Psoas muscle (tissue), 8 donors: ENCODE measurements around the gene IQGAP2. TPM values are rescaled to one million over a fixed set of nuclear protein-coding genes. Genes with fewer than 3 reads are reported as not detected.

Source experiments
- ATAC-seq, 4 donors: fragments of 200-7000 bp; cut with Tn5 transposase; one replicate each; pipeline ENCODE4 v1.9.1; 2020; ENCODE audit warnings: moderate library complexity in 3 of 4, mild to moderate bottlenecking in 2 of 4
- DNase-seq, 2 donors: peaks; one replicate each; pipeline ENCODE4 v3.0.0-alpha.2; 2020
- H3K27ac ChIP-seq: fragments of 200-600 bp; one replicate; pipeline ENCODE4 v1.8.0; 2022
- H3K27me3 ChIP-seq, 3 donors: fragments of 200-600 bp in 1 of 3; one replicate each; pipeline versions ENCODE4 v1.6.1 to v1.8.0; 2013 to 2022; ENCODE audit warnings: low read length in 2 of 3, mild to moderate bottlenecking in 2 of 3, moderate library complexity in 1 of 3; ENCODE audit not compliant: insufficient read depth in 3 of 3
- H3K36me3 ChIP-seq, 2 donors: fragments of 200-600 bp in 1 of 2; one replicate each; pipeline versions ENCODE4 v1.6.1 to v1.8.0; 2013 to 2022; ENCODE audit warnings: low read depth in 1 of 2, mild to moderate bottlenecking in 1 of 2, moderate library complexity in 1 of 2; ENCODE audit not compliant: insufficient read depth in 1 of 2
- H3K4me1 ChIP-seq: fragments of 200-600 bp; one replicate; pipeline ENCODE4 v1.8.0; 2022
- H3K4me3 ChIP-seq: fragments of 200-600 bp; one replicate; pipeline ENCODE4 v1.8.0; 2022; ENCODE audit warnings: mild to moderate bottlenecking
- H3K9me3 ChIP-seq: fragments of 200-600 bp; one replicate; pipeline ENCODE4 v1.8.0; 2022
- CTCF ChIP-seq: fragments of 200-600 bp; IDR thresholded peaks from one replicate; pipeline ENCODE4 v1.8.0; 2022; ENCODE audit warnings: antibody characterized with exemption
- WGBS, 3 donors: extraction: QIAGEN DNeasy Blood & Tissue Kit; methylation state at CpG; one replicate each; pipeline versions ENCODE4 v1.1.6 to v1.1.7; 2013; 5-methylcytosine and 5-hydroxymethylcytosine counted together
- intact Hi-C, 2 donors: fragments of 100-400 bp; cut with DNase I; formaldehyde crosslinking; loops; one replicate each; pipeline versions ENCODE4 v1.11.0 to v1.14.2; 2022
- polyA plus RNA-seq, 3 donors: library from polyadenylated mRNA; stranded (reverse); fragments of 200-250 nt; gene quantifications; one replicate each; pipeline ENCODE4 v1.2.3, GENCODE V29; 2013
- total RNA-seq, 4 donors: library from RNA; stranded (reverse); fragmentation: NEBNext Ultra II Directional in 2 of 4; extraction: Animal tissue kit (Norgen Biotek cat#: 25700) in 2 of 4; gene quantifications; one replicate each; pipeline versions ENCODE4 v1.2.1 to v1.2.4, GENCODE V29; 2021 to 2023
- donor health status: healthy with polysubstance abuse.
- donor health status: DM: no; HTN: no; CAD: no; lungs with moderate emphysema.
- donor health status: Bipolar disorder and iron deficiency.
- donor health status: healthy.
- donor health status: DM: yes; HTN: yes; CAD: no.
- donor health status: DM: no; HTN: no; CAD: no.
- donor health status: DM: no; HTN: no; CAD: no.
- donor health status: DM: yes; HTN: yes; CAD: no.

Gene IQGAP2
- total and polyA plus RNA-seq, 7 donors = 0.52 to 4.3 (median 1.4) TPM

DNA sequence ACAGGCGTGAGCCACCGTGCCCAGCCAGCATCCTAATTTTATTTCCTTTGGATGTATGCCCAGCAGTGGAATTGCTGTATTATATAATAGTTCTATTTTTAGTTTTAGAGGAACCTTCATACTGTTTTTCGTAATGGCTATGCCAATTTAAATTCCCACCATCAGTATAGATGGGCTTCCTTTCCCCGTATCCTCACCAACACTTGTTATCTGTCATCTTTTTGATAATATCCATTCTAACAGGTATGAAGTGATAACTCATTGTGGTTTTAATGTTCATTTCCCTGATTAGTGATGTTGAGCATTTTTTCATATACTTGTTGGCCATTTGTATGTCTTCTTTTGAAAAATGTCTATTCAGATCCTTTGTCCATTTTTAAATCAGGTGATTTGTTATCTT lies 325.9 kb downstream of the IQGAP2 start:
- DNase-seq (no peak), ATAC-seq (no peak)
- TF ChIP-seq CTCF = no peak
- 42 to 62% (median 56%) methylated on average over 4 of the region's 4 CpGs for WGBS, 3 donors
- Histone ChIP-seq H3K27ac (no peak overlapping the region), H3K4me1 (no peaks in the 10 kb centered on the region), H3K27me3 (no peaks in the 10 kb centered on the region), H3K9me3 (peaks cover 14% of the 10 kb centered on the region), H3K36me3 (no peaks in the 10 kb centered on the region), H3K4me3 (no peak overlapping the region)
- intact Hi-C loops = no loop called here

- Histone ChIP-seq H3K4me3 (no peak overlapping the region), H3K36me3 (no peaks in the 10 kb centered on the region), H3K9me3 (peaks cover 14% of the 10 kb centered on the region), H3K4me1 (no peaks in the 10 kb centered on the region), H3K27ac (no peak overlapping the region), H3K27me3 (peaks cover 0 to 1% (median 0%) of the 10 kb centered on the region in 3 donors)
- WGBS, 3 donors = 96 to 98% (median 97%) methylated on average over 5 of the region's 5 CpGs
- ATAC-seq (no peak), DNase-seq (no peak)
- intact Hi-C loops = no loop called here
- no peak for TF ChIP-seq CTCF
These were observed 326.5 kb downstream of the IQGAP2 start for GRCh38 chr5:76729373-76730290.

DNA sequence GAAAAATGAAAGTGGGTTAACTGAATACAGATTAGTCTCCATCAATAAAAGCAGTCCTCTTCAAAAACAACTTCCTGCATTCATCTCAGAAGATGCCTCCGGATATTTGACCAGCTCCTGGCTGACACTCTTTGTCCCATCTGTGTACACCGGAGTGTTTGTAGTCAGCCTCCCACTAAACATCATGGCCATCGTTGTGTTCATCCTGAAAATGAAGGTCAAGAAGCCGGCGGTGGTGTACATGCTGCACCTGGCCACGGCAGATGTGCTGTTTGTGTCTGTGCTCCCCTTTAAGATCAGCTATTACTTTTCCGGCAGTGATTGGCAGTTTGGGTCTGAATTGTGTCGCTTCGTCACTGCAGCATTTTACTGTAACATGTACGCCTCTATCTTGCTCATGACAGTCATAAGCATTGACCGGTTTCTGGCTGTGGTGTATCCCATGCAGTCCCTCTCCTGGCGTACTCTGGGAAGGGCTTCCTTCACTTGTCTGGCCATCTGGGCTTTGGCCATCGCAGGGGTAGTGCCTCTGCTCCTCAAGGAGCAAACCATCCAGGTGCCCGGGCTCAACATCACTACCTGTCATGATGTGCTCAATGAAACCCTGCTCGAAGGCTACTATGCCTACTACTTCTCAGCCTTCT lies 329.4 kb downstream of the IQGAP2 start:
- DNase-seq = no peak
- TF ChIP-seq CTCF = no peak
- H3K4me1 ChIP-seq = no peaks in the 10 kb centered on the region
- ATAC-seq = no peak
- no peaks in the 10 kb centered on the region for H3K36me3 ChIP-seq
- H3K27ac ChIP-seq = no peak overlapping the region
- H3K9me3 ChIP-seq = peaks cover 14% of the 10 kb centered on the region
- intact Hi-C loops = no loop called here
- no peak overlapping the region for H3K4me3 ChIP-seq
- H3K27me3 ChIP-seq = peaks cover 0 to 1% (median 0%) of the 10 kb centered on the region in 3 donors
- 92 to 94% (median 93%) methylated on average over 15 of the region's 15 CpGs for WGBS, 3 donors

DNA sequence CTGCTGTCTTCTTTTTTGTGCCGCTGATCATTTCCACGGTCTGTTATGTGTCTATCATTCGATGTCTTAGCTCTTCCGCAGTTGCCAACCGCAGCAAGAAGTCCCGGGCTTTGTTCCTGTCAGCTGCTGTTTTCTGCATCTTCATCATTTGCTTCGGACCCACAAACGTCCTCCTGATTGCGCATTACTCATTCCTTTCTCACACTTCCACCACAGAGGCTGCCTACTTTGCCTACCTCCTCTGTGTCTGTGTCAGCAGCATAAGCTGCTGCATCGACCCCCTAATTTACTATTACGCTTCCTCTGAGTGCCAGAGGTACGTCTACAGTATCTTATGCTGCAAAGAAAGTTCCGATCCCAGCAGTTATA lies 329.9 kb downstream of the IQGAP2 start:
- DNase-seq (no peak), ATAC-seq (no peak)
- intact Hi-C loops = no loop called here

More for the DNA sequence above, 329.9 kb downstream of the IQGAP2 start:
- peaks cover 14% of the 10 kb centered on the region for H3K9me3 ChIP-seq
- no peak overlapping the region for H3K4me3 ChIP-seq
- no peak for TF ChIP-seq CTCF
- H3K36me3 ChIP-seq = no peaks in the 10 kb centered on the region
- peaks cover 0 to 1% (median 0%) of the 10 kb centered on the region in 3 donors for H3K27me3 ChIP-seq
- no peak overlapping the region for H3K27ac ChIP-seq
- H3K4me1 ChIP-seq = no peaks in the 10 kb centered on the region
- WGBS, 3 donors = 88 to 91% (median 90%) methylated on average over 13 of the region's 13 CpGs
